ENCODE results near the gene FCAMR.

Gene FCAMR

GRCh38 chr1:206970446-206970845, at the start of gene FCAMR:
Gene FCAMR, minus strand, starts transcription at chr1:206970460. Its CDS starts 335 bp downstream, at chr1:206970125.
- no peak for DNase-seq

- no peak for DNase-seq
Measured at GRCh38 chr1:207019661-207020060, 49.4 kb upstream of the FCAMR start.

- DNase-seq: no peak
Measured at GRCh38 chr1:207019161-207019560, 48.9 kb upstream of the FCAMR start.

GRCh38 chr1:207018707-207019106, 48.4 kb upstream of the FCAMR start:
- DNase-seq: no peak

GRCh38 chr1:207017615-207018559, 47.6 kb upstream of the FCAMR start:
- DNase-seq: no peak

GRCh38 chr1:207015791-207016190, 45.5 kb upstream of the FCAMR start:
- no peak for DNase-seq

- DNase-seq: no peak
Measured at GRCh38 chr1:207014728-207015127, 44.5 kb upstream of the FCAMR start.

- DNase-seq: no peak
Measured at GRCh38 chr1:207013321-207014085, 43.2 kb upstream of the FCAMR start.

- DNase-seq: no peak
Measured at GRCh38 chr1:207010726-207011125, 40.5 kb upstream of the FCAMR start.

- DNase-seq: no peak
Measured at GRCh38 chr1:207009945-207010344, 39.7 kb upstream of the FCAMR start.

- no peak for DNase-seq
Measured at GRCh38 chr1:207009182-207009850, 39.1 kb upstream of the FCAMR start.

- DNase-seq: no peak
Measured at GRCh38 chr1:207007352-207008033, 37.2 kb upstream of the FCAMR start.

GRCh38 chr1:207006914-207007313, 36.7 kb upstream of the FCAMR start:
- DNase-seq: no peak

- no peak for DNase-seq
Measured at GRCh38 chr1:207006083-207006482, 35.8 kb upstream of the FCAMR start.

GRCh38 chr1:207004931-207005830, 34.9 kb upstream of the FCAMR start:
- peak in 1 of 2 donors; percentile 8 for DNase-seq

GRCh38 chr1:207003210-207003609, 33.0 kb upstream of the FCAMR start:
- no peak for DNase-seq

GRCh38 chr1:207002724-207003146, 32.5 kb upstream of the FCAMR start:
- DNase-seq: no peak

- no peak for DNase-seq
Measured at GRCh38 chr1:207001492-207002245, 31.4 kb upstream of the FCAMR start.

- no peak for DNase-seq
Measured at GRCh38 chr1:207000651-207001291, 30.5 kb upstream of the FCAMR start.

GRCh38 chr1:206998816-206999215, 28.6 kb upstream of the FCAMR start:
- DNase-seq: no peak
